Jurkat, Clone E6-1 (cell line): Measurements from ENCODE around the gene PAFAH1B1.

Experiments used
- DNase-seq: peaks from one replicate; pipeline ENCODE4 v3.0.0-alpha.2; 2011; ENCODE audit warnings: low read depth, low spot score
- H3K4me3 ChIP-seq: 2 replicates; pipeline ENCODE4 v1.5.1; 2011; ENCODE audit warnings: mild to moderate bottlenecking, low read length, control low read depth, moderate library complexity

PAFAH1B1 gene

DNA sequence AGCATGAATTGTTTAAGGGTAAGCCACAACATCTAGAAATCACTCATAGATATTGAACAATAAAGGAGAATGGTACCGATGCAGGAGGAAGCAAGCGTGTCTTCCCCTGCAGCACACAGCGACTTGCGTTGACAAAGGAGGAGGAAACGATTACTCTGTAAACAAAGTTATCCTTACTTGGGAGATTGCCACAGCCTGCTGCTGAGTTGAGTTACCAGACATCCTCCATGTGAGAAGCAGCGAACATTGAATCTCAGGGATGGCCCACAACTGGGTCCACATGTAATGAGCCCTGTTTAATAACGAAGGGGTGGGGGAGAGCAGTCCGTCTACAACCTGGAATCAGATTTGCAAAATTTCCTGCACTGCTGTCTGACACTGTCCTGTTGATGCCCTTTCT lies 90.5 kb downstream of the PAFAH1B1 start:
- H3K4me3 ChIP-seq: no peak overlapping the region
- no peak for DNase-seq

DNA sequence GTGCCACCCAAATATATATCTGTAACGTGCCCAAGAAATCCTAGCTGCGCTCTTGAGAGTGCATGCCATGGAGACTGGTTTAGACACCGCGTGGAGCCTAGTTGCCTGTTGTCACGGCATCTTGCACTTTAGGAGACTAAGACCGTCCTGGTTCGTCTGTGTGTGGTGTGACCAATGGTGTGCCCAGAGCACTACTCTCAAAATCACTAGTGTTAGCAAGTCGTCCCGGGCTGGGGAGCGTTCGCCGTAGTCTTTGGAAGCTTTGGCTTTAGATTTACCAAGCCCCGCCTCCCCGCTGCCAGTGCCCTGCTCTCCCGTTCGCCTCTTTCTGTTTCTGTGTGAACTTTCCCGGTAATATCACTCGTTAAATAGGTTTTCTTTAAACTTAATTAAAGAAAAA lies 91.1 kb downstream of the PAFAH1B1 start:
- DNase-seq: no peak
- H3K4me3 ChIP-seq: no peak overlapping the region

- DNase-seq: no peak
- H3K4me3 ChIP-seq: no peak overlapping the region
Observed at GRCh38 chr17:2685696-2686095, 92.2 kb downstream of the PAFAH1B1 start.

DNA sequence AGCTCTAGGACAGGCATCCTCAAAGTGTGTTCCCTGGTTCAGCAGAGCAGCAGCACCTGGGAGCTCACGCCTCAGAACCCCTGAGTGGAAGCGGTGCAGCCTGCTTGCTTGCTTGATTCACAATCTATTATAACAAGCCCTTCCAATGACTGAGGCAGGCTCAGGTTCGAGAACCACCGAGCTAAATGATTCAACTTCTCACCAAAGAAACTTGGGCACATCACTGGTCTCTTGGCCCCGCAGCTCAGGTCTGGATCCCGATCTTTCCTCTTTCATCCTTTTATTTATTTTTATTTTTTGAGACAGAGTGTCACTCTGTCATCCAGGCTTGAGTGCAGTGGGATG lies 93.6 kb downstream of the PAFAH1B1 start:
- DNase-seq: no peak
- no peak overlapping the region for H3K4me3 ChIP-seq

- H3K4me3 ChIP-seq: no peak overlapping the region
- DNase-seq: peak; percentile 16
Observed at GRCh38 chr17:2688351-2689342, 95.2 kb downstream of the PAFAH1B1 start.

- no peak for DNase-seq
- no peak overlapping the region for H3K4me3 ChIP-seq
Observed at GRCh38 chr17:2689411-2690164, 96.1 kb downstream of the PAFAH1B1 start.

GRCh38 chr17:2690165-2691068 lies 97.0 kb downstream of the PAFAH1B1 start:
- no peak overlapping the region for H3K4me3 ChIP-seq
- no peak for DNase-seq

DNA sequence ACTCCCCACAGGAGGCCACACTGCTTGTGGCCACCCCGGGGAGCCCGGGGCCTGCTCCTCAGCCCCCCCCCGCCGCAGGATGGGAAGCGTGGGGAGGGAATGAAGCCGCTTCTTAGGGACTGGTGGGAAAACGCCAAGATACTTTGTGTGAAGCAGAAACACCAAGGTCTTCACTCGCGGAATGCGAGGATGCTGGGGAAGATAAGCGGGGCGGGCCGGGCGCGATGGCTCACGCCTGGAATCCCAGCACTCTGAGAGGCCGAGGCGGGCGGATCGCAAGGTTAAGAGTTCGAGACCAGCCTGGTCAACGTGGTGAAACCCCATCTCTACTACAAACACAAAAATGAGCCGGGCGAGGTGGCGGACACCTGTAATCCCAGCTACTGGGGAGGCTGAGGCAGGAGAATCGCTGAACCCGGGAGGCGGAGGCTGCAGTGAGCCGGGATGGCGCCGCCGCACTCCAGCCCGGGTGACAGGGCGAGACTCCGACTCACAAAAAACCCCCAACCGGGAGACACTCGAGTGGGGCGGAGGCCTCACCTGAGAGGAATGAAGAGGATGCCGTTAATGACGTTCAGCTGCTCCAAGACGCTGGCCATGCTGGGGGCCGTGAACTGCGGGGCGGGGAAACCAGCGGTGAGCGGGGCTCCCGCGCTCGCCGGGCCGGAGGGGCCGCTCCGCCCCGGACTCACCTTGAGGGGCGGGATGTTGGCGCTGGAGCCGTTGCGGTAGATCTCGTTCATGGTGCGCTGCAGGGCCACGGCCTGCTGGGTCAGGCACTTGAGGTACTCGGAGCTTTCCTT lies 97.8 kb downstream of the PAFAH1B1 start:
- no peak for DNase-seq
- H3K4me3 ChIP-seq: no peak overlapping the region

DNA sequence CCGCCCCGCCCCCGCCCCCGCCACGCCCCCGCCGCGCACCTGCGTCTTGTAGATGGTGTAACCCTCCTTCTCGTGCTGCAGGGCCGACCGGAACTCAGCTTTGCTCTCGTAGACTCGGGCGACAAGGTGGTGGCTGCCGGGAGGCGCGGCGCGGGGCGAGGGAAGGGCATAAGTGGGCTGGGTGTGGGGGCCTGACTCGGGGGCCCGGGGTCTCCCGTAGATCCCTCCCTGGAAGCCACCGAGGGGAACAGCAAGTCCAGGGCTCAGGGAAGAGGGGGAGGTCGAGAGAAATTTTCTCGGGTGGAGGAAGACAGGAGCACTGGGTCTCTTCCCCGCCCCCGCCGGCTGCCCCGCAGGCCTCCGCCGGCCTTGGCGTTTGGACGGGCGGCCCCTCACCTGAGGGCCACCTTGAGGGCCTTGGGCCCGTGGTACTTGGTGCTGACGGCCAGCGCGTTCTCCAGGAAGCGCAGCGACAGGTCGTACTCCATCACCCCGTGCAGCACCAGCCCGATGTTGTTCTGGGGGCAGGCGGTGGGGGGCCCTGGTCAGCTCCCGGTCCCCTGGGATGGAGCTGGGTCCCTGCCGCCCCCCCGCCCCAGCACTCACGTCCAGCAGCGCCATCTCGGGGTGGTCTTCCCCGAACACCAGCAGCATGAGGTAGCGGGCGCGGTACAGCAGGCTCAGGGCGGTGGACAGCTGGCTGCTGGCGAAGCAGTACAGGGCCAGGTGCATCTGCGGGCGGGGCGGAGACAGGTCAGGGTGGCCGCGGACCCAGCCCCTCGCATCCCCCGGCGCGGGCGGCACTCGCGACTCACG lies 98.7 kb downstream of the PAFAH1B1 start:
- no peak overlapping the region for H3K4me3 ChIP-seq
- no peak for DNase-seq

DNA sequence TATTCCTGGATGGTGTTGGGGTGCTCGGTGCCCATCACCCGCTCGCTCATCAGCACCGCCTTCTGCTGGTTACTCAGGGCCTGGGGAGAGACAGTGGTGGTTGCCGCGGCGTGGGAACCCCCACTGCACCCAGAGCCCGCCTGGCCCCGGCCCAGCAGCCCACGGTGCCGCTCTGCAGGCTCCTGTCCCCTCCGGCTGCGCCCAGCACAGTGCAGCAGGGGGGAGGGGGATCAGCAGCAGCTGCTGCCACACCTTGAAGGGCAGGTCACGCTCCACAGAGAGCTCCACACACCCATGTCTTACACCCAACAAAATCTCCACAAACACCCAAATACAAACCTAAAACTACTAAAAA lies 99.3 kb downstream of the PAFAH1B1 start:
- H3K4me3 ChIP-seq: no peak overlapping the region
- DNase-seq: no peak

DNA sequence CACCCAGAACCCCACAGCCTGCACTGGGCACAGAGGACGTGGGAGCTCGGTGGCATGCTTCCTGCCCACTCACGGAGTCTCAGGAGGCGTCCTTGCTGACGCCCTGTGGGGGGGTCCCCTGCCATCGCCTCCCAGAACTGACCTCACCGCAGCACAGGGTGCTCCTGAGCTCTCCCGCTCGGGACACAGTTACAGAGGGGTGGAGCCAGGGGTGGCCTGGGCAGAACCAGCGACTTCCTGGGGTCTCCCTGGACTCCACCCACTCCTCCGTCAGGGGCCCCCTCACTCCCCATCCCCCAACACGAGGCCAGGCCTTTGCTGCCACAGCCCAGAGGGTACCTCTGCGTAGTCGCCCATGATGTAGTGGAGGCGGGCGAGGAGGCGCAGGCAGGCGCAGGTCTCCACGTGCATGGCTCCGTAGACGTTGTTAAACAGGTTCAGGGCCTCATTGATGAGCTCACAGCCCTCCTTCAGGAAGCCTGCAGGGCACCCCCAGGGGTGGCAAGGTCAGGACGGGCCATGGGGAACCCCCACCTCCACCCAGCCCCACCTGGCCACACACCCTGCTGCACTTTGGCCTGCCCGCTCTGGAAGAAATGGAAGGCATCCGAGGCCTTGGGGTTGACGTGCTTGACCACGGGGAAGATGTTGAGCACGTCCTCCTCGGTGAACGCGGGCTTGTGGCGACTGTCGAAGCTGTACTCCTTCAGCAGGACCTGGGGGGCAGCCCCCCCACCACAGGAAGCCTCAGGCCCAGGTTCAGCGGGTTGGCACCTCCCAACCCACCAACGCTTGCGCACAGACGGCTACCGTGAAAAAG lies 100.3 kb downstream of the PAFAH1B1 start:
- H3K4me3 ChIP-seq: no peak overlapping the region
- DNase-seq: no peak

- H3K4me3 ChIP-seq: no peak overlapping the region
- no peak for DNase-seq
Observed at GRCh38 chr17:2694381-2695242, 101.2 kb downstream of the PAFAH1B1 start.

DNA sequence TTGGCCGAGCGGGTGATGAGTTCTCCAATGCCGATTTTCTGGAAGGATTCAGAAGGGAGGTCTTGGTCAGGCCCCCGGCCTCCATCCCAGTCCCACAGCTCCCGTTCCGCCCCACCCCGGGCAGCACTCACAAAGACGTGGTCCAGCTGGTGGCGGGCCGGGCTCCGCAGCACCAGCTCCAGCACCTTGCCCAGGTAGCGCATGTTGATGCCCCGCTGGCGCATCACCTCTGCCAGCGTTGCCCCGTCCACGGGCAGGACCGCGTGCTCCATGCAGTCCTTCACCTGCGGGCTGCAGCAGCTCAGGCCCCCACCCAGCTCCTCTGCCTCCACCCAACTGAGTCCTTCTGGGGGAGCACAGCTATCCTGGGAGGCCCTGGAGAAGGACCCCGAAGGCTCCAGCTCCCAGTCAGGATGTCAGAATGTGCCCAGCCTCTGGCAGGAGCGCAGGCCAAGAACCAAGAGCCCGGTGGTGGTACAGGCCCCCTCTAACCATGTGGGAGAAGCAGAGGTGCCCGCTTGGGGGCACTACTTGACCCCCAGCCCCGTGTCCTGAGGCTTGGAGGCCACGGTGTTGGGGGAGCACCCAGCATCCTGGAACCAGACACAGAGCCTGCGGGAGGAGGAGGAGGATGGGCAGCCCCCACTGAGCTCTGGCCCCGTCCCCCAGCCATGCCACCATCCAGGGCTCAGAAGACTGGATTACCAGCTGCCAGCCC lies 101.9 kb downstream of the PAFAH1B1 start:
- DNase-seq: no peak
- no peak overlapping the region for H3K4me3 ChIP-seq

DNA sequence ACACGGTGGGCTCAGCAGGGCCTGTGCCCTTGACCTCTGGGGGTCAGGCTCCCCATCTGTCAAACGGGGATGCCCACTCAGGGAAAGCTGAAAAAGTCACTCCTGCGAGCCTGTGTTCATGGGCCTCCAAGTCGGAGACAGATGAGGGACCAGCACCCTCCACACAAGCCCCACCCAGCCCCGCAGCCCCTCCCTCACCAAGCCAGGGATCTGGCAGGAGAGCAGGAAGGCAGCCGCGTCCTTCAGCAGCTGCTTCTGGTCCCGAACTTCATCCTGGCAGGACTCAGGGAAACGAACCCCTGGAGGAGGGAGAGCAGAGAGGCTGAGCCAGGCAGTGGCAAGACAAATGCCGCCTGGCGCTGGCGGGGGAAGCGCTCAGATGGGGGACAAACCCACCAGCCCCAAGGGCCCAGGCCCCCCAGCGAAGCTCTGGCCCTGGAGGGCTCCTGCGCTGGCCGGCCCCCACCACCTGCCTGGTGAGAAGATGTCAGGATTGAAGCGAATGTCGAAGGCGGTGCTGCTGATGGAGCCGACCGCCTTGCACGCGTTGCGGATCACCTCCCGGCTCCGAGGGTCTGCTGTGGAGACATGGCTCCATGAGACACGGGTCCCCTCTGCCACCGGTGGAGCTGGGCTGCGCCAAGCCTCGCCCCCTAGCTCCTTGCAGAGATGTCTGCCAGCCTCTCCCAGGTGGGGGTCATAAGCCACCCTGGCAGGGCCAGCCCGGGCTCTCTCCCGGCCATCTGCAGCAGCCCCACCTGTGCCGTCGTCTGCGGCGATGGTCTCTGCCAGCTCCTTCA lies 102.7 kb downstream of the PAFAH1B1 start:
- H3K4me3 ChIP-seq: no peak overlapping the region
- DNase-seq: no peak

- H3K4me3 ChIP-seq: no peak overlapping the region
- DNase-seq: no peak
Observed at GRCh38 chr17:2697611-2698162, 104.2 kb downstream of the PAFAH1B1 start.
